ENCODE measurements around the gene TRMU. TPM values are rescaled to one million over a fixed set of nuclear protein-coding genes. Genes with fewer than 3 reads are reported as not detected.
A peak's percentile ranks its signal among the peaks of the same experiment; 100 is the strongest.

Gene TRMU
- total and polyA plus RNA-seq, 2 experiments from 2014 or later: 48.3 to 70.4 TPM

- TF ChIP-seq EZH2 (IDR thresholded peaks at IDR 0.05; ENCODE audit: low read depth, unreplicated experiment): no peak
- no peak for TF ChIP-seq CREB1 (CRISPR knock-in tag; IDR thresholded peaks at IDR 0.05; ENCODE audit: low read depth)
- TF ChIP-seq, protein P1, sequence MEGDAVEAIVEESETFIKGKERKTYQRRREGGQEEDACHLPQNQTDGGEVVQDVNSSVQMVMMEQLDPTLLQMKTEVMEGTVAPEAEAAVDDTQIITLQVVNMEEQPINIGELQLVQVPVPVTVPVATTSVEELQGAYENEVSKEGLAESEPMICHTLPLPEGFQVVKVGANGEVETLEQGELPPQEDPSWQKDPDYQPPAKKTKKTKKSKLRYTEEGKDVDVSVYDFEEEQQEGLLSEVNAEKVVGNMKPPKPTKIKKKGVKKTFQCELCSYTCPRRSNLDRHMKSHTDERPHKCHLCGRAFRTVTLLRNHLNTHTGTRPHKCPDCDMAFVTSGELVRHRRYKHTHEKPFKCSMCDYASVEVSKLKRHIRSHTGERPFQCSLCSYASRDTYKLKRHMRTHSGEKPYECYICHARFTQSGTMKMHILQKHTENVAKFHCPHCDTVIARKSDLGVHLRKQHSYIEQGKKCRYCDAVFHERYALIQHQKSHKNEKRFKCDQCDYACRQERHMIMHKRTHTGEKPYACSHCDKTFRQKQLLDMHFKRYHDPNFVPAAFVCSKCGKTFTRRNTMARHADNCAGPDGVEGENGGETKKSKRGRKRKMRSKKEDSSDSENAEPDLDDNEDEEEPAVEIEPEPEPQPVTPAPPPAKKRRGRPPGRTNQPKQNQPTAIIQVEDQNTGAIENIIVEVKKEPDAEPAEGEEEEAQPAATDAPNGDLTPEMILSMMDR (conservative IDR thresholded peaks at IDR 0.05; ENCODE audit: low read depth in 2 of 2): no peak
- TF ChIP-seq ZNF331 (CRISPR knock-in tag; IDR thresholded peaks at IDR 0.05; ENCODE audit: low read depth): no peak
- no peak for TF ChIP-seq STAT1 (IDR thresholded peaks at IDR 0.05; ENCODE audit: unreplicated experiment)
- Histone ChIP-seq H3F3A (replicated peaks; ENCODE audit: low read depth) (0 out of 2 replicates have a peak, but pooled peaks cover 4% of the 10 kb centered on the region), H3K4me3 (no peak overlapping the region), H3K27me3 (ENCODE audit: insufficient read depth) (no peaks in the 10 kb centered on the region), H3K36me3 (ENCODE audit: insufficient read depth) (no peaks in the 10 kb centered on the region), H3K4me1 (ENCODE audit: insufficient read depth) (peaks cover 4% of the 10 kb centered on the region; the same call in 1 of the 2 replicates), H2AFZ (no peak overlapping the region), H4K20me1 (replicated peaks; ENCODE audit: insufficient read depth) (no peaks in the 10 kb centered on the region), H3K79me2 (replicated peaks; ENCODE audit: insufficient read depth) (no peaks in the 10 kb centered on the region), H3K4me2 (no peak overlapping the region), H3K27ac (ENCODE audit: low read depth) (no peak overlapping the region), H3K9me2 (ENCODE audit: insufficient read depth) (no peaks in the 10 kb centered on the region)
- Mint-ChIP-seq H3K4me1 (peaks cover 6% of the 10 kb centered on the region), H3K27me3 (ENCODE audit: insufficient read depth, low read depth, poor library complexity) (peaks cover 3% of the 10 kb centered on the region), H3K27ac (no peak overlapping the region), H3K36me3 (ENCODE audit: low read depth) (0 out of 3 replicates have a peak, but pooled peaks cover under 1% of the 10 kb centered on the region), H3K9me3 (no peaks in the 10 kb centered on the region), H3K4me3 (no peak overlapping the region)
- DNase-seq (ENCODE audit: low spot score) (no peak), ATAC-seq (no peak)
These were observed 30.8 kb downstream of the TRMU start for GRCh38 chr22:46366327-46366731.

DNA sequence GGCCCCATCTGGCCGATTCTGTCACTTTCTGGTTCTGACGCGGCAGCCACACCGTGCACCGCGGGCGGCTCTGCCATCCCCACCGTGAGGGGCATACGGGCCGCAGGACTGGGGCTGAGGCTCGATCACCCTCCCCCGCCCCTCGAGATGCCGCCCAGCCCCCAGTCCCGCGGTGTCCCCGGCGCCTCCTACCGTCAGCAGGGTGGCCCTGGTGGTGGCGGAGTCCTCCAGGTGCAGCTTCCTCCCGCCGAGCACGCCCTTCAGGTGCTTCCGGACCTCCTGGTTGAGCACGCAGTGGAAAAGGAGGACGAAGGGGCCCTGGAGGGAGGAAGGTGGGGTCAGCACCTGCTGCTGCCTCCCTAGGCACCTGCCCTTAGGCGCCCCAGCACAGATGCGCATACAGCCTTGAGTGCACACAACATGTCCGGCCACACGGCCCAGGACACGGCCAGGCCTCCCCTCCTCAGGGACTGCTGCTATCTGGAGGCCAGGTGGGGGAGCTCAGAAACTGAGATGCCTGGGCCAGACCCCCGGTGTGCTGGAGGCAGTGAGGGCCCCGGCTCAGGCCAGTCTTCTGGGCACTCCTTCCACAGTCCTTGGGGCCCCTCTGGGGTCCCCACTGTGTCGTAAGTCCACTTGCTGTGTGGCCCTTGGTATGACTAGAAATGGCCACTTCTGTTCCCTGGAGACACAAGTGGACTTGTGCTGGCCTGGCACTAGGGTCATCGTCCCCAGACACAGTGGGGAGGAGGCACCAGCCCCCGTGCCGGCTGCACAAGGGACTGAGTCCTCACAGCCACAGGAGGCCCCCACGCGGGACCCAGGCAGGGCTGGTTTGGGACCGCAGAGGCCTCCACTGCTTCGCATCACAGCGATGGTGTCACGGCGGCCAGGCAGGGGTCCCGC lies 31.5 kb downstream of the TRMU start:
- Histone ChIP-seq H3K4me3 (no peak overlapping the region), H3F3A (replicated peaks; ENCODE audit: low read depth) (0 out of 2 replicates have a peak, but pooled peaks cover 4% of the 10 kb centered on the region), H4K20me1 (replicated peaks; ENCODE audit: insufficient read depth) (no peaks in the 10 kb centered on the region), H3K4me2 (no peak overlapping the region), H3K27ac (ENCODE audit: low read depth) (no peak overlapping the region), H3K9me2 (ENCODE audit: insufficient read depth) (no peaks in the 10 kb centered on the region), H2AFZ (no peak overlapping the region), H3K79me2 (replicated peaks; ENCODE audit: insufficient read depth) (no peaks in the 10 kb centered on the region), H3K4me1 (ENCODE audit: insufficient read depth) (peaks cover 4% of the 10 kb centered on the region; the same call in 1 of the 2 replicates), H3K36me3 (ENCODE audit: insufficient read depth) (no peaks in the 10 kb centered on the region), H3K27me3 (ENCODE audit: insufficient read depth) (no peaks in the 10 kb centered on the region)
- peak; percentile 13 for ATAC-seq
- peaks cover 6% of the 10 kb centered on the region for H3K4me1 Mint-ChIP-seq
- peaks cover 6% of the 10 kb centered on the region for H3K27me3 Mint-ChIP-seq (ENCODE audit: insufficient read depth, low read depth, poor library complexity)
- no peaks in the 10 kb centered on the region for H3K36me3 Mint-ChIP-seq (ENCODE audit: low read depth)
- no peaks in the 10 kb centered on the region for H3K9me3 Mint-ChIP-seq
- no peak overlapping the region for H3K4me3 Mint-ChIP-seq
- no peak for DNase-seq (ENCODE audit: low spot score)
- TF ChIP-seq ZNF331 (CRISPR knock-in tag; IDR thresholded peaks at IDR 0.05; ENCODE audit: low read depth) (no peak), CREB1 (CRISPR knock-in tag; IDR thresholded peaks at IDR 0.05; ENCODE audit: low read depth) (no peak), JUNB (IDR thresholded peaks at IDR 0.05; ENCODE audit: unreplicated experiment) (no peak), POLR2AphosphoS5 (IDR thresholded peaks at IDR 0.05; ENCODE audit: low read depth) (no peak)
- TF ChIP-seq, protein P1 (conservative IDR thresholded peaks at IDR 0.05; ENCODE audit: low read depth in 2 of 2): peak in 1 of 2 experiments; percentile 19; a peak in 1 of 4 replicates
- H3K27ac Mint-ChIP-seq: no peak overlapping the region

Data from GM23338 (cell line).